ENCODE data around the gene CASP10. TPM values are rescaled to one million over a fixed set of nuclear protein-coding genes. Genes with fewer than 3 reads are reported as not detected.

The CASP10 gene
- total RNA-seq, 4 donors from 2014 or later, result 2.4 to 7.3 (median 3.6) TPM

DNA sequence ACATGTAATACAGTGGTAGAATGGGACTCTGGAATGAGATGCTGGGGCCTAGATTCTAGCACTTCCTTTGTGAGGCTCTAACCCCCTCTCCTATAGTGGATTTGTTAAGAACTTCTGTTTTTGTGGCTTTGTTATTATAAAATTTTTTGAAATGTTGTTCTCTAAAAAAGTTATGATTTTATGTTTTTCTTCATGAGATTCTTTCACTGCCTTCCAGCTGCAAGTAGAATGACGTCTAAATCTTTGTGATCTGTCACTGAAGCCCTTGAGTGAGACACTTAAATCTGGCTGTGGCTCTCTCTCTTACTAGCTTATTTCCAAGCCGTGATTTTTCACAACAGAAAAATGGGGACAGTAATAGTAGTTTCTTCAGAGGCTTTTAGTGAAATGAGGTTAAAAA, 79.0 kb downstream of the CASP10 start:
- peaks cover 7 to 15% of the 10 kb centered on the region in 2 donors for H3K4me1 ChIP-seq
- no peak overlapping the region for H3K27ac ChIP-seq
- no peak for TF ChIP-seq POLR2A (IDR thresholded peaks at IDR 0.05)
- TF ChIP-seq CTCF (IDR thresholded peaks at IDR 0.05 in 4 of 5, conservative IDR thresholded peaks at IDR 0.05 in 1 of 5), result no peak
- no peak overlapping the region for H3K4me3 ChIP-seq
- intact Hi-C loops (cut with DNase I; ENCODE audit: low total_unique reads) (no loop called here), in situ Hi-C loops (cut with MboI; ENCODE audit: low sequenced_read_pairs in 4 of 4) (no loop called here)
- ATAC-seq (no peak), DNase-seq (no peak)
- H3K36me3 ChIP-seq, result no peaks in the 10 kb centered on the region
- H3K9me3 ChIP-seq, result no peaks in the 10 kb centered on the region
- H3K27me3 ChIP-seq, result no peaks in the 10 kb centered on the region

DNA sequence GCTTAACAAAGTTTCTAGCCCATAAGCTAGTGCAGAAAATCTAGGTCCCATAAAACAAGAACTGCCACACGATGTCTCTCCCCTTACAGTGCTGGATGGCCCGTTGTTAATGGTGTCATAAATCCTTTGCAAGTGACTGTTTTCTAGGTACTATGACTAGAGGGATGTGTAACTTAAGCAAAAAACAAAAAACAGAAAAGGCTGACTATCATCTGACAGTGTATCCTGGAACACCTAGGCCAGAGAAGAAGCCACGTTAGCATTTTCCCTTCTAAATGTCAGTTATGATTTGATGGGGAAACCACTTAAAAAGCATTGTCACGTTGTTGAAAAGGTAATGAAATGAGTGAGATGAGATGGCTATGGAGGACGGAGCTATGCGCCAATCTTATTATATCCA, 79.8 kb downstream of the CASP10 start:
- Histone ChIP-seq H3K27me3 (no peaks in the 10 kb centered on the region), H3K4me1 (peaks cover 7 to 11% of the 10 kb centered on the region in 2 donors), H3K4me3 (no peak overlapping the region), H3K9me3 (no peaks in the 10 kb centered on the region), H3K36me3 (no peaks in the 10 kb centered on the region), H3K27ac (no peak overlapping the region)
- DNase-seq (no peak), ATAC-seq (no peak)
- TF ChIP-seq POLR2A (IDR thresholded peaks at IDR 0.05) (no peak), CTCF (IDR thresholded peaks at IDR 0.05 in 4 of 5, conservative IDR thresholded peaks at IDR 0.05 in 1 of 5) (no peak)
- intact Hi-C loops (cut with DNase I; ENCODE audit: low total_unique reads), result no loop called here
- in situ Hi-C loops (cut with MboI; ENCODE audit: low sequenced_read_pairs in 4 of 4), result no loop called here

- H3K27ac ChIP-seq, result no peak overlapping the region
- H3K27me3 ChIP-seq, result no peaks in the 10 kb centered on the region
- no peaks in the 10 kb centered on the region for H3K36me3 ChIP-seq
- DNase-seq (no peak), ATAC-seq (no peak)
- in situ Hi-C loops (cut with MboI; ENCODE audit: low sequenced_read_pairs in 4 of 4), result no loop called here
- no peak overlapping the region for H3K4me3 ChIP-seq
- H3K4me1 ChIP-seq, result peaks cover 3 to 8% of the 10 kb centered on the region in 2 donors
- TF ChIP-seq CTCF (IDR thresholded peaks at IDR 0.05 in 4 of 5, conservative IDR thresholded peaks at IDR 0.05 in 1 of 5) (no peak), POLR2A (IDR thresholded peaks at IDR 0.05) (no peak)
- intact Hi-C loops (cut with DNase I; ENCODE audit: low total_unique reads), result no loop called here
- no peaks in the 10 kb centered on the region for H3K9me3 ChIP-seq
Observed at GRCh38 chr2:201263779-201264178, 80.8 kb downstream of the CASP10 start.

GRCh38 chr2:201264472-201265173, 81.7 kb downstream of the CASP10 start:
- intact Hi-C loops (cut with DNase I; ENCODE audit: low total_unique reads) (no loop called here), in situ Hi-C loops (cut with MboI; ENCODE audit: low sequenced_read_pairs in 4 of 4) (no loop called here)
- no peak for ATAC-seq
- no peaks in the 10 kb centered on the region for H3K36me3 ChIP-seq
- no peak overlapping the region for H3K27ac ChIP-seq
- H3K27me3 ChIP-seq, result no peaks in the 10 kb centered on the region
- no peaks in the 10 kb centered on the region for H3K9me3 ChIP-seq
- no peak for TF ChIP-seq POLR2A (IDR thresholded peaks at IDR 0.05)
- no peak for TF ChIP-seq CTCF (IDR thresholded peaks at IDR 0.05 in 4 of 5, conservative IDR thresholded peaks at IDR 0.05 in 1 of 5)
- no peak for DNase-seq
- no peak overlapping the region for H3K4me3 ChIP-seq
- peaks cover under 1 to 3% of the 10 kb centered on the region in 2 donors for H3K4me1 ChIP-seq

GRCh38 chr2:201266629-201267028, 83.7 kb downstream of the CASP10 start:
- Histone ChIP-seq H3K9me3 (no peaks in the 10 kb centered on the region), H3K27me3 (no peaks in the 10 kb centered on the region), H3K27ac (no peak overlapping the region), H3K4me3 (no peak overlapping the region), H3K4me1 (peaks cover 0 to under 1% of the 10 kb centered on the region in 2 donors), H3K36me3 (no peaks in the 10 kb centered on the region)
- TF ChIP-seq POLR2A (IDR thresholded peaks at IDR 0.05) (no peak), CTCF (IDR thresholded peaks at IDR 0.05 in 4 of 5, conservative IDR thresholded peaks at IDR 0.05 in 1 of 5) (no peak)
- ATAC-seq, result no peak
- intact Hi-C loops (cut with DNase I; ENCODE audit: low total_unique reads) (no loop called here), in situ Hi-C loops (cut with MboI; ENCODE audit: low sequenced_read_pairs in 4 of 4) (no loop called here)
- DNase-seq, result no peak

All from gastrocnemius medialis (tissue), 4 donors.